ENCODE measurements around the gene PPEF2. TPM values are rescaled to one million over a fixed set of nuclear protein-coding genes. Genes with fewer than 3 reads are reported as not detected.
"Not testable (repeated sequence)": the region's sequence is repeated elsewhere in the genome, so short reads cannot be mapped to it uniquely, and the experiment has no call there.

Gene PPEF2
- total RNA-seq, 1 donor from 2014 or later = not detected

DNA sequence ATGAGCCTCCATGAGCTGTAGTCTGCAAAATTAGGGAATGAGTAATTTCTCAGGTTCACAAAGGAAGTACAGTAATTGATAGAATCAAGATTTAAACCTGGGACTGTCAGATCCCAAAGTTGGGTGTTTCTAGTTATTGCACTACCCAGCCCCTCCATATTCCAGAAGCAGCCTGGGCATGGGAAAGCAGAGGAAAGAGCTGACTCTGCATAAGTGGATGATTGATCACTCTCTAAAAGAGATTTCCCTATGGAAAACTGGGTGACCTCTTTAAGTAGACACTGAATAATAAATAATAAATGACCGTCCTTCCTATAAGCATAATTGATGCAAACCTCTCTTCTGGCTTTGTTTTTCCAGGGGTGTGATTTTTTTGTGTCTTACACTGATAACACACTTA is 33.4 kb upstream of the PPEF2 start:
- Mint-ChIP-seq H3K27me3 (ENCODE audit: low read depth, unreplicated experiment) (no peaks in the 10 kb centered on the region), H3K4me1 (ENCODE audit: low read depth, unreplicated experiment) (no peaks in the 10 kb centered on the region), H3K36me3 (ENCODE audit: low read depth, unreplicated experiment) (peaks cover 9% of the 10 kb centered on the region), H3K9me3 (ENCODE audit: unreplicated experiment) (no peaks in the 10 kb centered on the region), H3K27ac (ENCODE audit: unreplicated experiment) (no peak overlapping the region), H3K4me3 (ENCODE audit: unreplicated experiment) (no peak overlapping the region)
- Histone ChIP-seq H3K9me3 (ENCODE audit: insufficient read depth, low read depth, low read length) (no peaks in the 10 kb centered on the region), H3K27me3 (ENCODE audit: insufficient read depth, low read length) (no peaks in the 10 kb centered on the region), H3K36me3 (ENCODE audit: insufficient read depth, low read length) (peaks cover 4% of the 10 kb centered on the region), H3K4me2 (ENCODE audit: low read length) (no peak overlapping the region), H3K9ac (ENCODE audit: low read length) (no peak overlapping the region), H3K27ac (ENCODE audit: low read depth, low read length) (no peak overlapping the region), H3K4me1 (ENCODE audit: insufficient read depth, low read length) (no peaks in the 10 kb centered on the region), H2AFZ (ENCODE audit: low read depth, low read length) (no peak overlapping the region), H3K4me3 (ENCODE audit: insufficient read depth, low read depth, low read length) (no peak overlapping the region), H3K79me2 (ENCODE audit: insufficient read depth, low read length) (no peaks in the 10 kb centered on the region), H4K20me1 (ENCODE audit: insufficient read depth, low read length) (no peaks in the 10 kb centered on the region)
- FAIRE-seq = no peak
- no peak for TF ChIP-seq EZH2 (IDR thresholded peaks at IDR 0.05; ENCODE audit: insufficient read depth, low read length)
- no peak for TF ChIP-seq CTCF (IDR thresholded peaks at IDR 0.05; ENCODE audit: insufficient read depth, low read depth, low read length)
- DNase-seq (ENCODE audit: low read depth) = no peak

DNA sequence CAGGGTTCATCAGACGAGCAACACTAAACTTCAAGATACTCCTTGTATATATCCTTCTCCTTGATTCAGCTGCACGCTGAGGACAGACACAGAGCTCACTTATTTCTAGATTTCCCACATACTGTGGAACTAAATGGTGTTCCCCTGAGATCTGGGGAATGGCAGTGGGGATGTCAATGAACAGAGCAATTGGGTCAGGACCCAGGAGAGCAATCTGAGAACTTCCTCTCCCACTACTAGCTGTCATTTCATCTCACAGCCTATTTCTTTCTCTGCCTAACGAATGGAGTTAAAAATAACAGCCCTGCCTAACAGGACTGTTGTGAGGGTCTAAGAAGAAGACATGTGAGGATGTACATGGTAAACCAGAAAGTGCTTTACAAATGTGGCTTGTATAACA is 27.9 kb upstream of the PPEF2 start:
- Histone ChIP-seq H3K36me3 (ENCODE audit: insufficient read depth, low read length) (peaks cover 4% of the 10 kb centered on the region), H3K4me1 (ENCODE audit: insufficient read depth, low read length) (no peaks in the 10 kb centered on the region), H3K4me3 (ENCODE audit: insufficient read depth, low read depth, low read length) (no peak overlapping the region), H2AFZ (ENCODE audit: low read depth, low read length) (no peak overlapping the region), H3K9me3 (ENCODE audit: insufficient read depth, low read depth, low read length) (no peaks in the 10 kb centered on the region), H4K20me1 (ENCODE audit: insufficient read depth, low read length) (no peaks in the 10 kb centered on the region), H3K79me2 (ENCODE audit: insufficient read depth, low read length) (no peaks in the 10 kb centered on the region), H3K9ac (ENCODE audit: low read length) (no peak overlapping the region), H3K27me3 (ENCODE audit: insufficient read depth, low read length) (no peaks in the 10 kb centered on the region), H3K27ac (ENCODE audit: low read depth, low read length) (no peak overlapping the region), H3K4me2 (ENCODE audit: low read length) (no peak overlapping the region)
- no peak for FAIRE-seq
- no peak for DNase-seq (ENCODE audit: low read depth)
- Mint-ChIP-seq H3K4me1 (ENCODE audit: low read depth, unreplicated experiment) (no peaks in the 10 kb centered on the region), H3K27ac (ENCODE audit: unreplicated experiment) (no peak overlapping the region), H3K4me3 (ENCODE audit: unreplicated experiment) (no peak overlapping the region), H3K36me3 (ENCODE audit: low read depth, unreplicated experiment) (peaks cover 17% of the 10 kb centered on the region), H3K27me3 (ENCODE audit: low read depth, unreplicated experiment) (no peaks in the 10 kb centered on the region), H3K9me3 (ENCODE audit: unreplicated experiment) (no peaks in the 10 kb centered on the region)
- no peak for TF ChIP-seq CTCF (IDR thresholded peaks at IDR 0.05; ENCODE audit: insufficient read depth, low read depth, low read length)
- no peak for TF ChIP-seq EZH2 (IDR thresholded peaks at IDR 0.05; ENCODE audit: insufficient read depth, low read length)

DNA sequence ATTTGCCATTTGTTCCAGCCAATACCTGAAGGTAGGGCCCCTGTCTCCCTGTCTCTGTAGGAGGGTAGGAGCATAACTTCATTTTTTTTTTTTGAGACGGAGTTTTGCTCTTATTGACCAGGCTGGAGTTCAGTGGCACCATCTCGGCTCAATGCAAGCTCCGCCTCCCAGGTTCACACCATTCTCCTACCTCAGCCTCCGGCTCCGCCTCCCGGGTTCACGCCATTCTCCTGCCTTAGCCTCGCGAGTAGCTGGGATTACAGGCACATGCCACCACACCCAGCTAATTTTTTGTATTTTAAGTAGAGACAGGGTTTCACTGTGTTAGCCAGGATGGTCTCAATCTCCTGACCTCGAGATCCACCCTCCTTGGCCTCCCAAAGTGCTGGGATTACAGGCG is 22.7 kb upstream of the PPEF2 start:
- not testable (repeated sequence) for H3K4me3 ChIP-seq (ENCODE audit: insufficient read depth, low read depth, low read length); H3K4me3 Mint-ChIP-seq (ENCODE audit: unreplicated experiment); H3K79me2 ChIP-seq (ENCODE audit: insufficient read depth, low read length); H3K27ac ChIP-seq (ENCODE audit: low read depth, low read length); H3K9ac ChIP-seq (ENCODE audit: low read length); H3K27ac Mint-ChIP-seq (ENCODE audit: unreplicated experiment); H3K4me1 ChIP-seq (ENCODE audit: insufficient read depth, low read length); H4K20me1 ChIP-seq (ENCODE audit: insufficient read depth, low read length); H2AFZ ChIP-seq (ENCODE audit: low read depth, low read length); H3K27me3 ChIP-seq (ENCODE audit: insufficient read depth, low read length); H3K36me3 ChIP-seq (ENCODE audit: insufficient read depth, low read length); H3K27me3 Mint-ChIP-seq (ENCODE audit: low read depth, unreplicated experiment); H3K9me3 Mint-ChIP-seq (ENCODE audit: unreplicated experiment); H3K4me1 Mint-ChIP-seq (ENCODE audit: low read depth, unreplicated experiment); H3K4me2 ChIP-seq (ENCODE audit: low read length); DNase-seq (ENCODE audit: low read depth); H3K9me3 ChIP-seq (ENCODE audit: insufficient read depth, low read depth, low read length); FAIRE-seq
- H3K36me3 Mint-ChIP-seq (ENCODE audit: low read depth, unreplicated experiment) = peaks cover 40% of the 10 kb centered on the region

Data from astrocyte (in vitro differentiated cells and primary cell).